ENCODE measurements around the gene MCM8. TPM values are rescaled to one million over a fixed set of nuclear protein-coding genes. Genes with fewer than 3 reads are reported as not detected.

MCM8 gene
- total and polyA plus RNA-seq, 12 donors = 2.0 to 8.9 (median 6.4) TPM

GRCh38 chr20:5927749-5928462 lies 22.5 kb upstream of the MCM8 start:
- no peak for TF ChIP-seq CTCF (IDR thresholded peaks at IDR 0.05)
- WGBS, 2 donors = 80% methylated on average over 11 of the region's 11 CpGs
- H3K27me3 ChIP-seq = peaks cover 0 to 10% (median 4%) of the 10 kb centered on the region in 7 donors

DNA sequence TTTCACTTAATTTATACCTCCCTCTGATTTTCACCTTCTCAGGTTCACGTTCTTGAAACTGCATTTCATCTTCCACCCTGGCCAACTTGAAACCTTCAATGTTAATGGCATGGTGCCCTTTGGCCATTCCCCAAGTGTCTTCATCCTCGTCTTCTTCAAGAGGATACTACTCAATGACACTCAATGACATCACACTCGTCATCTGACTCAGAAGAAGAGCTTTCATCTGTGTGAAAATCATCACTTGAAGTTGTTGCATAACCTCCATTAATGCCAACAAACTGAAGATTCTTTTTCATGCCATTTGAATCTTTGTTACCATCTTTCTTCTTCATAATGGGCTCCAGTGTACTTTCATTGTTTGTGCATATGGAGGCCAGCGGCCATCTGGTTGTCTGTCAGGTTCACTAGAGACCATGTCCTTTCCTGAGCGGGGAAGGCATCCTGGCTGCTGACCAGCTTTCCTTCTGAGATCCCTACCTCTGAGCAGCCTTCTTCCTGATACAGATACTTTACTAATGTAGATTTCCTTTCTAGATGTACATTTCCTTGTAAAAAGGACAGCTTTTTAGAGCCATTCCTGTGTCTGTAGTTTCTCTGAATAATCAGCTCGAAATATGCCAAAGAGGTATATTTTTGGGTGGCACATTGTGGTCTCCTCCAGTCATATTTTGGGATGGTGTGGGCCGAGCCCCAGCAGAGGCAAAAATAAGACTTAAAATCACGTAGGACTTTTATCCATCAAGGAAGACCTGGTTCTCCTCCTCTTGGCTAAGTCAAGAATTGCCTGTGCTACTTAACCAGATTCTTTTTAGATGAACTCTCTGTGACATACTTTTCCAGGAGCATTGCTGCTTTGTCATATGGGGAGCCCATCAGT lies 21.4 kb upstream of the MCM8 start:
- Histone ChIP-seq H3K4me3 (no peak overlapping the region), H3K27me3 (peaks cover 0 to 10% (median 0%) of the 10 kb centered on the region in 7 donors), H3K4me1 (no peaks in the 10 kb centered on the region), H3K27ac (no peak overlapping the region), H3K36me3 (no peaks in the 10 kb centered on the region), H3K9me3 (no peaks in the 10 kb centered on the region)
- ATAC-seq (no peak), DNase-seq (no peak)
- intact Hi-C loops (cut with DNase I) = loop anchor here in 2 of 10 donors (10.0 kb wide), 2 partner anchors 104 to 114 kb away; no protein-coding TSS in a partner anchor
- TF ChIP-seq CTCF (IDR thresholded peaks at IDR 0.05) = no peak
- 71% methylated on average over 8 of the region's 8 CpGs for WGBS, 2 donors

More at GRCh38 chr20:5927749-5928462, 22.5 kb upstream of the MCM8 start:
- Histone ChIP-seq H3K27ac (no peak overlapping the region), H3K4me3 (no peak overlapping the region), H3K9me3 (no peaks in the 10 kb centered on the region), H3K4me1 (no peaks in the 10 kb centered on the region), H3K36me3 (no peaks in the 10 kb centered on the region)
- no peak for DNase-seq
- intact Hi-C loops (cut with DNase I) = loop anchor here in 2 of 10 donors (10.0 kb wide), 2 partner anchors 103 to 113 kb away; no protein-coding TSS in a partner anchor
- no peak for ATAC-seq

GRCh38 chr20:5931411-5931810 lies 19.0 kb upstream of the MCM8 start:
- peaks cover 0 to 10% (median 0%) of the 10 kb centered on the region in 7 donors for H3K27me3 ChIP-seq
- no peak for DNase-seq
- H3K36me3 ChIP-seq = no peaks in the 10 kb centered on the region
- 89 to 93% methylated on average over 3 of the region's 3 CpGs for WGBS, 2 donors
- no peak for TF ChIP-seq CTCF (IDR thresholded peaks at IDR 0.05)
- H3K27ac ChIP-seq = no peak overlapping the region
- intact Hi-C loops (cut with DNase I) = loop anchor here in 7 of 10 donors (5.0 to 10.0 kb wide), 11 partner anchors 104 to 404 kb away; no protein-coding TSS in a partner anchor
- H3K4me3 ChIP-seq = no peak overlapping the region
- no peak for ATAC-seq
- no peaks in the 10 kb centered on the region for H3K4me1 ChIP-seq
- H3K9me3 ChIP-seq = no peaks in the 10 kb centered on the region

DNA sequence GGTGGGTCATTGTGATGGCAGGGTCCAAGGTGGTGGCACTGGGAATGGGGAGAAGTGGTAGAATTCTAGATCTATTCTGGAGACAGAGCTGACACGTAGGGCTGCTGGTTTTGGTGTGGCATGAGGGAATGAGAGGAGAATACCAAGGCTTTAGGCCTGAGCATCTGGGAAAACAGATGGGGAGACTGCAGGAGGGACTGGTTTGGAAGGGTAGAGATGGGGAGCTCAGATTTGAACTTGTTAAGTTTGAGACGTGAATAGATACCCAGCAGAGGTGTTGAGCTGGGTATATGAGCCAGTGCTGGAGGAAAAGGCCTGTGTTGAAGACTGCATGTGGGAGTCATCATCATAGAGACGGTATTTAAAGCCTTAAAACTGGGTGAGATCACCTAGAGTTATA lies 17.7 kb upstream of the MCM8 start:
- no peak for TF ChIP-seq CTCF (IDR thresholded peaks at IDR 0.05)
- no peak for ATAC-seq
- Histone ChIP-seq H3K9me3 (no peaks in the 10 kb centered on the region), H3K36me3 (peaks cover 0 to 9% (median 0%) of the 10 kb centered on the region in 9 donors), H3K4me3 (no peak overlapping the region), H3K4me1 (no peaks in the 10 kb centered on the region), H3K27me3 (peaks cover 0 to 10% (median 0%) of the 10 kb centered on the region in 7 donors), H3K27ac (no peak overlapping the region)
- 72 to 81% methylated on average over 3 of the region's 3 CpGs for WGBS, 2 donors
- intact Hi-C loops (cut with DNase I) = loop anchor here in 7 of 10 donors (5.0 to 10.0 kb wide), 11 partner anchors 105 to 405 kb away; no protein-coding TSS in a partner anchor
- DNase-seq = no peak

All from heart right ventricle (tissue), 16 donors.